GM23248 (cell line): ENCODE measurements around the gene RGMA.

Experiments
- EZH2 ChIP-seq: fragments of 200-600 bp; sonication (generic); IDR thresholded peaks from 2 replicates; pipeline ENCODE4 v1.6.1; 2018; ENCODE audit warnings: antibody characterized with exemption, mild to moderate bottlenecking; ENCODE audit not compliant: insufficient read depth, poor library complexity, severe bottlenecking
- EZH2phosphoT487 ChIP-seq: fragments of 200-600 bp; sonication (generic); IDR thresholded peaks from 2 replicates; pipeline ENCODE4 v1.6.1; 2018; ENCODE audit warnings: antibody characterized with exemption, moderate library complexity, mild to moderate bottlenecking, low read depth; ENCODE audit not compliant: insufficient read depth

DNA sequence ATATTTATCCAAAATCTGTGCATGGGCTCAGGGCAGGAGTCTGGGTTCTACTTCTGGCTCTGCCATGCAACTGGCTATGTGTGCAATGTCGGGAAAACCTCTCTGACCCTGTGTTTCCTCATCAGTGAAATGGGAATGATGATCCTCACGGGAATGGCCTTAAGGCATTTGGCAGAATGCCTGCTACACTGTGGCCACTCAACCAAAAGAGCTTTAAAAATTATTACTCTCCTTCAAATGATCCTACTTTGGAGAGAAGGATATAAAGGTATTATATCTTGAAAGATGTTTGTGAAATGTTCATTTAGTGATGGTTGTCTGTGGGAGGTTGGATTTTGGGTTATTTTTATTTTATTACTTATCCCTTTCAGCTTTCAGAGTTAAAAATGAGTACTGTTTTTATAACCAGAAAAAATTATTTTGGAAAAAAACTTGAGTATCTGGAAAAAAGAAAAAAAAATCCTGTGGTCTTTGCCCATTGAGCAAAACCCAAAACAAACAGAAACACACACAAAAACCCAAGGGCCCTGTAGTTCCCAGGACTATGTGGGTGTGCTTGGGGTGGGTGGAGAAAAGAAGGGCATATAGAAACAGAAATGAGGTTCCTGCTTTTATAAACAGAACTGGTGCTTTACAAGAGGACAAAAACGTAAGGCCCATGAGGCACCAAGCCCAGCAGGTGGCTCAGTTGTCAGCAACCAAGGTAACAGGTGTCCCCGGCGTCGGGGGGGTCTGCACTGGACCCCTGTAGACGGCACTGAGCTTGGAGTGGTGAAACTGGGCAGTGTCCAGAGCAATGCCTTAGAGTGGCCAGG lies 22.0 kb downstream of the RGMA start:
- no peak for TF ChIP-seq EZH2
- TF ChIP-seq EZH2phosphoT487, result no peak
